Left kidney (tissue), 8 donors: ENCODE data around the gene LIPA. TPM values are rescaled to one million over a fixed set of nuclear protein-coding genes. Genes with fewer than 3 reads are reported as not detected.
"Not testable (repeated sequence)": the region's sequence is repeated elsewhere in the genome, so short reads cannot be mapped to it uniquely, and the experiment has no call there.

Experiments
- DNase-seq: peaks from one replicate; pipeline ENCODE4 v3.0.0-alpha.2; 2013
- long read RNA-seq, 8 donors: transcript quantifications; one replicate each; lab custom pipeline, GENCODE V29; 2026
- polyA plus RNA-seq: library from polyadenylated mRNA; unstranded; fragments of 120-200 nt; gene quantifications from one replicate; pipeline ENCODE4 v1.2.1, GENCODE V29; 2013; ENCODE audit not compliant: insufficient read length

The LIPA gene
- polyA plus RNA-seq, result 56.0 TPM
- long read RNA-seq, donor 1, transcript LIPA-202 (10 exons, 2,782 nt), result major isoform, 16 of 29 reads
- long read RNA-seq, donor 1, partial matches to known transcripts, result 0 of 29 reads
- long read RNA-seq, donor 1, other reads (novel, unspliced or antisense), result 13 of 29 reads
- long read RNA-seq, donor 2, transcript LIPA-202 (10 exons, 2,782 nt), result major isoform, 7 of 28 reads
- long read RNA-seq, donor 2, partial matches to known transcripts, result 8 of 28 reads
- long read RNA-seq, donor 2, other reads (novel, unspliced or antisense), result 12 of 28 reads
- long read RNA-seq, donor 3, transcript LIPA-202 (10 exons, 2,782 nt), result major isoform, 9 of 9 reads
- long read RNA-seq, donor 3, partial matches to known transcripts, result 0 of 9 reads
- long read RNA-seq, donor 3, other reads (novel, unspliced or antisense), result 0 of 9 reads
- long read RNA-seq, donor 4, result 0 reads
- long read RNA-seq, donor 5, transcript LIPA-202 (10 exons, 2,782 nt), result major isoform, 23 of 66 reads
- long read RNA-seq, donor 5, partial matches to known transcripts, result 5 of 66 reads
- long read RNA-seq, donor 5, other reads (novel, unspliced or antisense), result 38 of 66 reads
- long read RNA-seq, donor 6, transcript LIPA-202 (10 exons, 2,782 nt), result major isoform, 9 of 9 reads
- long read RNA-seq, donor 6, partial matches to known transcripts, result 0 of 9 reads
- long read RNA-seq, donor 6, other reads (novel, unspliced or antisense), result 0 of 9 reads
- long read RNA-seq, donor 7, transcript LIPA-202 (10 exons, 2,782 nt), result major isoform, 28 of 43 reads
- long read RNA-seq, donor 7, partial matches to known transcripts, result 15 of 43 reads
- long read RNA-seq, donor 7, other reads (novel, unspliced or antisense), result 0 of 43 reads
- long read RNA-seq, donor 8, transcript LIPA-202 (10 exons, 2,782 nt), result major isoform, 7 of 7 reads
- long read RNA-seq, donor 8, partial matches to known transcripts, result 0 of 7 reads
- long read RNA-seq, donor 8, other reads (novel, unspliced or antisense), result 0 of 7 reads

- DNase-seq, result peak; percentile 92
These were observed at the start of gene LIPA for GRCh38 chr10:89251409-89252224. Gene LIPA (minus strand): TSS chr10:89251775. CDS start chr10:89247648, 4,127 bp downstream.

DNA sequence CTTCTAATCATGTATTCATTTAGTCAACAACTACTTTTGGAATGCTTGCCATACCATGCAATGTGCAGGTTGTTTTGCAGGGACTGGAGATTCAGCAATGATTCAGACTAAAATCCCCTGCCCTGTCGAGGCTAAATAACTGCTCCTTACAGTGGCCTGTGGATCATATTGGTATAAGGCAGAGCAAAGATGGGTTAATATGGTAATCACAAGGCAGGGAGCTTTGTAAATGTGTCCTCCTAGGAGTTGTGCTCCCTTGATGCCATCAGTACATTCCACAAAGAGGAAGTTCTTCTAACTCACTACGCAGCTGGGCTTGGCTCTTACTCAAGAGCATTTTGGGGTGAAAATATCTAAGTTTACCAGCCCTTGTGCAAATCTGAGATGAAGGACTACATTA lies 49.7 kb upstream of the LIPA start:
- no peak for DNase-seq

DNA sequence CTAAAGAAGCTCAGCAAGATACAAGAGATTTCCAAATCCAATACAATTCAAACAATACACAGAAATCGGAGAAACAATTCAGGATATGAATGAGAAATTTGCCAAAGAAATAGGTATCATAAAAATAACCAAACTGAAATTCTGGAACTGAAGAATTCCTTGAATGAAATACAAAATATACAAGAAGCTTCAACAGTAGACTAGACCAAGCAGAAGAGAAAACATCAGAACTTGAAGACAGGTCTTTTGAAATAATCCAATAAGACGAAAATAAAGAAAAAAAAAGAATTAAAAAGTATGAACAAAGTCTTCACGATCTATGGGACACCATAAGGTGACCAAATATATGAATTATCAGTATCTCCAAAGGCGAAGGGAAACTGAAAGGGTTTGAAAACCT lies 47.5 kb upstream of the LIPA start:
- no peak for DNase-seq

DNA sequence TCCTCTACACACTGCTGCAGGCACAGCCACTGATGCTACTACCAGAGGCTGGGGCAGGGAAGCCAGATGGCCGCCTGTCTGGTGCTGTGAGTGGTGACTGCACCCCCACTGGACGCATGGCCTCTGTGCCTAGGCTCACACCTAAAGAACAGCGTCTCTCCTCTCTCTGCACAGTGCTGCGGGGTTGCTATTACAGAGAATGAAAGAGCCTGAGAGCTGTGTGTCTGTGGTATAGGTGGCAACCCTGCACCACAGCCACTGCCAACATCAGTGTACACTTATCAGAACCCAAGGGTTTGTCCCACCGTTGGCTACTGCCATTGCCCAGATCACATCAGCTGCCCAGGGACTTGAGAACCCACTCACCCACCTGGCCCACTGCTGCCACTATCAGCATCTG lies 46.2 kb upstream of the LIPA start:
- DNase-seq, result no peak

DNA sequence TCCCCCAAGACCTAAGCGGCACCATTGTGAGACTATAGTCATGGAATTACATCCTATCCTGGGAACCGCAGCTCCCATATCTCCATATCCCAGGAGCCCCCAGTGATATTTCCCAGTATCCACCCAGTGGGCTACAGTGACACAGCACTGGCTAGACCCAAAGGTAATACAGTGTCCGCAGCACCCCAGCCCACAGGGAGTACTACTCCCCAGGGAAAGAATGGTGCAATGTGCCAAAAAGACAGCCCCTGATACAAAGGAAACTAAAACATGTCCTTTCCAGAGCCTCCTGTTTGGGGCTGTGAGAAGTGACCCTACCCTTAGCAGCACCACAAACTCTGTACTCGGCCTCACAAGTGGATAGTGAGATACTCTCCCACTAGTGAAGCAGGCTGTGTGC lies 45.8 kb upstream of the LIPA start:
- no peak for DNase-seq

- DNase-seq, result no peak
These were observed 44.7 kb upstream of the LIPA start for GRCh38 chr10:89296220-89296648.

GRCh38 chr10:89295597-89295996 lies 44.0 kb upstream of the LIPA start:
- DNase-seq, result no peak

- DNase-seq, result no peak
These were observed 43.2 kb upstream of the LIPA start for GRCh38 chr10:89294721-89295239.

- DNase-seq, result not testable (repeated sequence)
These were observed 33.7 kb upstream of the LIPA start for GRCh38 chr10:89285303-89285702.

DNA sequence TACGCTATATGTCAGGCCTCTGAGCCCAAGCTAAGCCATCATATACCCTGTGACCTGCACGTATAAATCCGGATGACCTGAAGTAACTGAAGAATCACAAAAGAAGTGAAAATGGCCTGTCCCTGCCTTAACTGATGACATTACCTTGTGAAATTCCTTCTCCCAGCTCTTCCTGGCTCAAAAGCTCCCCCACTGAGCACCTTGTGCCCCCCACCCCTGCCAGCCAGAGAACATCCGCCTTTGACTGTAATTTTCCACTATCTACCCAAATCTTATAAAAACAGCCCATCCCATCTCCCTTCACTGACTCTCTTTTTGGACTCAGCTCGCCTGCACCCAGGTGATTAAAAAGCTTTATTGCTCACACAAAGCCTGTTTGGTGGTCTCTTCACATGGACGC lies 33.1 kb upstream of the LIPA start:
- DNase-seq, result not testable (repeated sequence)

- peak; percentile 70 for DNase-seq
These were observed 32.4 kb upstream of the LIPA start for GRCh38 chr10:89283936-89284475.

DNA sequence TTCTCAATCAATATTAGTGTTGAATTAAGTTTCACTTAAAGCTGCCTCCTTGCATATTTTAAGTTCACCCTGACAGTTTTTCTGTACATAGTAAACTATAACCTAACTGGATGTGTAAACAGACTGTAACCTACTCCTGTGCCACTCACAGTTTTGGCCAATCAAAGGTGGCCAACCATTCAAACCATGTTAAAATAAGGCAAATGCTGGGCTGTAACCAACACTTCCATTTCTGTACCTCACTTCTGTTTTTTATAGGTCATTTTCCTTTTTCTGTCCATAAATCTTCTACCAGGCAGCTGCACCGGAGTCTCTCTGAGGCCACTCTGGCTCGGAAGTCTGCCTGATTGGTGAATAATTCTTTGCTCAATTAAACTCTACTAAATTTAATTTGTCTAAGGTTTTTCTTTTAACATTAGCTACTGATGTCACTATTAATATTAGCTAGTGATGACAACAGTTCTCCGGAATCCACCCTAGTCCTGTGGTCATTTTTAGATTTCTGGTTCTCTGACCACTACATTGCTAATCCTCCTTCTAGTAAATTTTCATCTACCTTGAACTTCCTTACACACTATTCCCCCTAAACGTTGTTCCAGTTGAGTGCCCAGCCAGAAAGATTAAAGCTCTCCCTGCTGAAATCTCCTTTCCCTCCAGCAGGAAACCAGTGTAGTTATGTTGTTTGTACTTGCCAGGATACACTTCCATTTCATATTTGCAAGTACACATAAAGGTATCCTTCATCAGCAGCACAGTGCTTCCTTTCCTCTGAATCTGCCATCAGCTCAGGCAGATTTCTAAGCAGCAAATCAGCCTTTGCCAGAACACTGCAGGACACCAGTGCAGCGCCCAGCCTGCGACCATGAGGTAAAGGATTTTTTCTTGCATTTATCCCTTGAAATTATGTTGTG lies 31.7 kb upstream of the LIPA start:
- DNase-seq, result no peak

DNA sequence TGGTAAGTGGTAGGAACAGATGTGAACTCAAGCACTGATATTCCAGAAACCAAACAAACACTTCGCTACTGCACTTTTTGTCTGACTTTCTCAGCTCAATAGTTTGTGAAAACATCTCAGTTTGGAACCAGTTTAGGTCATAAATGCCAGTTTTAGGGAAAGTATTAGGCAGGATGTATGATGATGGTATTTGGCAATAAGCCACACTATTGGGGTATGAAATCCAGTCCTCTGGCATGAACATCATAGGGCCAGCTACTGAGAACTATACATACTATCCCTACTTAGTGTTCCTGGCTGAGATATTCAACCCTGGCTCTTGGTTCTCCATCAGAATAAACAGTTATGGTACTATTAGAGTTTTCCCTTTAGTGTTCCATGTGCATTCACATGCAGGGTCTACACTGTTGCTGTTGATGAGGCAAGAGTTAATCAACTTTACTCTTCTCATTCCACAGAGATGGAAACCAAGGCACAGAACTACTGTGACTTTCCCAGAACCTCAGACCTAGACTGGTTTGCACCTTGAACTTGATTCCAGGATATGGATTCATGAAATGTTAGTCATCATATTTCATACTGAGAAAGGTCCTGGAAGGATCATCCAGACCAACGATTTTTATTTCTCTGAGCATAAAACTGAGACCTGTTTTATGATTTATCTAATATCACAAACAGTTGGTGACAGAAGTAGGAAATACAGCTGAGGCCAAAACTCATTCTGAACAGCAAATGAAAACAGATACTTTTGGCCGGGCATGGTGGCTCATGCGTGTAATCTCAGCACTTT lies 30.2 kb upstream of the LIPA start:
- no peak for DNase-seq

- no peak for DNase-seq
These were observed 28.9 kb upstream of the LIPA start for GRCh38 chr10:89280508-89280907.

DNA sequence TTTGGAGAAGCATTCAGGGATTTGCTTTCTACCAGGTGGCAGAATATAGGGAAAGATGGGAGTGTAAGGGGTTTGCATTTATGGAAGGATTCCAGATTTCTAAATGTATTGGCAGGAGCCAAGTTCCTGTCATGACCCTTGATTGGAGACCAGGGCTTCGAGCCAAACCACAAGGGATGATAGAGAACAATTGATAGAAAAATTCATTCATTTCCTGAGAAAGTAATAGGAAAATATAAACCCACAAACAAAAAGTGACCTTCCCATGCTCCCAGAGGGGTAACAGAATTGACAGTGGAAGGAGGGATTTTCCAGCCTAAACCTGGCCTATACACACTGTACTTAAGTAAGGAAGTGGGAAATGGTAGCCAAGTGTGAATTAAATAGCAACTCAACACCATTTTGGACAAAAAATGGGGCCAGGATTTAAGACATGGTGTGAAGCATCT lies 27.9 kb upstream of the LIPA start:
- no peak for DNase-seq

GRCh38 chr10:89278900-89279392 lies 27.4 kb upstream of the LIPA start:
- no peak for DNase-seq

- DNase-seq, result no peak
These were observed 26.5 kb upstream of the LIPA start for GRCh38 chr10:89278034-89278535.

- DNase-seq, result no peak
These were observed 23.8 kb upstream of the LIPA start for GRCh38 chr10:89275383-89275782.

- no peak for DNase-seq
These were observed 23.4 kb upstream of the LIPA start for GRCh38 chr10:89274928-89275327.
